Urinary bladder (tissue), 4 donors: ENCODE data around the gene RDH5. TPM values are rescaled to one million over a fixed set of nuclear protein-coding genes. Genes with fewer than 3 reads are reported as not detected.

Experiments
- DNase-seq: peaks from one replicate; pipeline ENCODE4 v3.0.0-alpha.2; 2015; ENCODE audit errors: extremely low spot score
- H3K27ac ChIP-seq: one replicate; pipeline ENCODE4 v1.5.1; 2013; ENCODE audit warnings: low read depth, mild to moderate bottlenecking, moderate library complexity
- H3K36me3 ChIP-seq: one replicate; pipeline ENCODE4 v1.6.1; 2013; ENCODE audit warnings: mild to moderate bottlenecking, moderate library complexity; ENCODE audit not compliant: insufficient read depth
- H3K4me1 ChIP-seq: one replicate; pipeline ENCODE4 v1.6.1; 2013; ENCODE audit warnings: mild to moderate bottlenecking, moderate library complexity; ENCODE audit not compliant: insufficient read depth
- H3K4me3 ChIP-seq: one replicate; pipeline ENCODE4 v1.5.1; 2013; ENCODE audit warnings: low read depth, low read length
- WGBS: extraction: QIAGEN DNeasy Blood & Tissue Kit; methylation state at CpG from one replicate; pipeline ENCODE4 v1.1.7; 2013; 5-methylcytosine and 5-hydroxymethylcytosine counted together
- polyA plus RNA-seq: library from polyadenylated mRNA; stranded (reverse); fragments of 200-250 nt; gene quantifications from one replicate; pipeline ENCODE4 v1.2.3, GENCODE V29; 2013
- total RNA-seq: library from RNA; depleted of rRNA; stranded (reverse); fragments of >200 nt; gene quantifications from one replicate; pipeline ENCODE4 v1.2.3, GENCODE V29; 2014
- donor health status: healthy with polysubstance abuse.
- donor health status: healthy.

The RDH5 gene
- total and polyA plus RNA-seq, 2 donors: 8.1 to 8.7 TPM

- Histone ChIP-seq H3K4me3 (no peak overlapping the region), H3K27ac (no peak overlapping the region), H3K4me1 (no peaks in the 10 kb centered on the region), H3K36me3 (no peaks in the 10 kb centered on the region)
- WGBS: 89% methylated on average over 16 of the region's 16 CpGs
- no peak for DNase-seq
These were observed 31.2 kb upstream of the RDH5 start for GRCh38 chr12:55688716-55689655.

- Histone ChIP-seq H3K4me1 (no peaks in the 10 kb centered on the region), H3K4me3 (no peak overlapping the region), H3K27ac (no peak overlapping the region), H3K36me3 (no peaks in the 10 kb centered on the region)
- 91% methylated on average over 12 of the region's 12 CpGs for WGBS
- no peak for DNase-seq
These were observed 27.4 kb upstream of the RDH5 start for GRCh38 chr12:55692631-55693322.

- no peak for DNase-seq
- no peaks in the 10 kb centered on the region for H3K4me1 ChIP-seq
- no peak overlapping the region for H3K27ac ChIP-seq
- H3K36me3 ChIP-seq: no peaks in the 10 kb centered on the region
- 94% methylated on average over 7 of the region's 7 CpGs for WGBS
- H3K4me3 ChIP-seq: no peak overlapping the region
These were observed 26.6 kb upstream of the RDH5 start for GRCh38 chr12:55693323-55694187.

- 95% methylated on average over 7 of the region's 7 CpGs for WGBS
These were observed 26.0 kb upstream of the RDH5 start for GRCh38 chr12:55694188-55694515.

GRCh38 chr12:55694651-55695050 lies 25.5 kb upstream of the RDH5 start:
- Histone ChIP-seq H3K4me3 (no peak overlapping the region), H3K36me3 (no peaks in the 10 kb centered on the region), H3K4me1 (no peaks in the 10 kb centered on the region), H3K27ac (no peak overlapping the region)
- no peak for DNase-seq
- 96% methylated on average over 4 of the region's 4 CpGs for WGBS

More at GRCh38 chr12:55694188-55694515, 26.0 kb upstream of the RDH5 start:
- Histone ChIP-seq H3K4me1 (no peaks in the 10 kb centered on the region), H3K4me3 (no peak overlapping the region), H3K36me3 (no peaks in the 10 kb centered on the region), H3K27ac (no peak overlapping the region)
- DNase-seq: no peak

- 70% methylated on average over 7 of the region's 7 CpGs for WGBS
- Histone ChIP-seq H3K4me1 (no peaks in the 10 kb centered on the region), H3K4me3 (no peak overlapping the region), H3K36me3 (no peaks in the 10 kb centered on the region), H3K27ac (no peak overlapping the region)
- DNase-seq: no peak
These were observed 24.8 kb upstream of the RDH5 start for GRCh38 chr12:55695349-55695748.

- Histone ChIP-seq H3K4me1 (no peaks in the 10 kb centered on the region), H3K36me3 (no peaks in the 10 kb centered on the region), H3K4me3 (no peak overlapping the region), H3K27ac (no peak overlapping the region)
- WGBS: 90% methylated on average over 6 of the region's 6 CpGs
- no peak for DNase-seq
These were observed 24.1 kb upstream of the RDH5 start for GRCh38 chr12:55696141-55696540.

GRCh38 chr12:55696796-55697462 lies 23.3 kb upstream of the RDH5 start:
- DNase-seq: no peak

GRCh38 chr12:55697686-55698085 lies 22.5 kb upstream of the RDH5 start:
- no peak overlapping the region for H3K4me3 ChIP-seq
- no peak overlapping the region for H3K27ac ChIP-seq
- no peaks in the 10 kb centered on the region for H3K4me1 ChIP-seq
- no peaks in the 10 kb centered on the region for H3K36me3 ChIP-seq
- no peak for DNase-seq
- 88% methylated on average over 7 of the region's 7 CpGs for WGBS

More at GRCh38 chr12:55696796-55697462, 23.3 kb upstream of the RDH5 start:
- WGBS: 86% methylated on average over 19 of the region's 19 CpGs
- Histone ChIP-seq H3K36me3 (no peaks in the 10 kb centered on the region), H3K4me1 (no peaks in the 10 kb centered on the region), H3K4me3 (no peak overlapping the region), H3K27ac (no peak overlapping the region)

GRCh38 chr12:55698241-55698955 lies 21.8 kb upstream of the RDH5 start:
- no peak for DNase-seq
- Histone ChIP-seq H3K4me1 (no peaks in the 10 kb centered on the region), H3K36me3 (no peaks in the 10 kb centered on the region), H3K4me3 (no peak overlapping the region), H3K27ac (no peak overlapping the region)
- WGBS: 91% methylated on average over 16 of the region's 16 CpGs

GRCh38 chr12:55698965-55699364 lies 21.2 kb upstream of the RDH5 start:
- 92% methylated on average over 1 of the region's 1 CpG for WGBS
- H3K36me3 ChIP-seq: no peaks in the 10 kb centered on the region
- H3K4me3 ChIP-seq: no peak overlapping the region
- no peak overlapping the region for H3K27ac ChIP-seq
- no peaks in the 10 kb centered on the region for H3K4me1 ChIP-seq
- no peak for DNase-seq

GRCh38 chr12:55699471-55700055 lies 20.6 kb upstream of the RDH5 start:
- WGBS: 73% methylated on average over 5 of the region's 5 CpGs
- DNase-seq: no peak
- Histone ChIP-seq H3K4me1 (no peaks in the 10 kb centered on the region), H3K4me3 (no peak overlapping the region), H3K27ac (no peak overlapping the region), H3K36me3 (no peaks in the 10 kb centered on the region)
